Activated CD8-positive, alpha-beta memory T cell treated with anti-CD3 and anti-CD28 coated beads, Interleukin-2, amount 50 U/mL, for 24 hours (primary cell): ENCODE data around the gene SHROOM3.
"Not testable (repeated sequence)": the region's sequence is repeated elsewhere in the genome, so short reads cannot be mapped to it uniquely, and the experiment has no call there.

Experiments used
- DNase-seq: peaks from one replicate; pipeline ENCODE4 v3.0.0-alpha.2; 2020; ENCODE audit errors: extremely low read depth

The SHROOM3 gene

DNA sequence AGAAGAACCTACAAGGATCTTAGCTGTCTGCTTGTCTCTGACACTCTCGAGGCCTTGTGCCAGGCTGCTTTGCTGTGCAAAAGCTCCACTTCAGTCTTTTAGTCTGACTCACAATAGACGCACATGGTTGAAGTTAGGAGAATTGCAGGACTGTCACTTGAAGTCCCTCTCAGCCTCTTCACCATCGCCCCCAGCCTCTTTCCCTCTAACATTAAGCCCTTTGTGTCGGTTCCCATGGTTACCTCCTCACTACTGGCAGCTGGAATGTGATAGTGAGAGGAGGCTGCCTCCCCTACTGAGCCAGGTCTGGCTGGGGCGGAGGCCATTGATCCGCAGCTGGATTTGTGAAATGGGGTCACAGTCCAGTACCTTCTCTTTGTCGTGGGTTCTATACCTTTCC, 261.1 kb downstream of the SHROOM3 start:
- DNase-seq: no peak

DNA sequence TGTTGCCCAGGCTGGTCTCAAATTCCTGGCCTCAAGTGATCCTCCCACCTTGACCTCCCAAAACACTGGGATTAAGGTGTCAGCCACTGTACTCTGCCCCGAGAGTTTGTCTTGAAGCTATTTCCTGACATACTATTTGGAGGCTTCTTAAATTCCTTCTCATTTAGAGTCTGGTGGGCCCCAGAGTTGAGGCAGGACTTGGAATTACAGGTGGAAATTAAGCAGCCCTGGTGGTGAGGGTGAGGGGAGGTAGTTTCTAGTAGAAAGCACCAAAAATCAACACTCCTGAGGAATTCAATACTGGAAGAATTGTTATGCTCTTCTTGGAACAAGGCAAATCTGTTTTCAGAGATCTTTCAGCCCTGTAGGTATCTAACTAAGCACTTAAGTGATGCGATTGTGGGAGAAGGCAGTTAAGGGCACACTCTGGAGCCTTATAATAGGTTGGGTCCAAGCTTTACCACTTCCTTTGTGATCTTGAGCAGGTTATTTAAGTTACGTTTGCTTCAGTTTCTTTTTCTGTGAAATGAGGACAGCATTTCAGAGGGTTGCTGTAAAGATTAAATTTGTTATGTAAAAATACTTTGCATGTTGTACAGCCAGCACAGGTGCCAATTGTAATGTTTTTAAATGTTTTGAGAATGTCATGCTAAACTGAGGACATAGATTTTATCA, 262.2 kb downstream of the SHROOM3 start:
- no peak for DNase-seq

DNA sequence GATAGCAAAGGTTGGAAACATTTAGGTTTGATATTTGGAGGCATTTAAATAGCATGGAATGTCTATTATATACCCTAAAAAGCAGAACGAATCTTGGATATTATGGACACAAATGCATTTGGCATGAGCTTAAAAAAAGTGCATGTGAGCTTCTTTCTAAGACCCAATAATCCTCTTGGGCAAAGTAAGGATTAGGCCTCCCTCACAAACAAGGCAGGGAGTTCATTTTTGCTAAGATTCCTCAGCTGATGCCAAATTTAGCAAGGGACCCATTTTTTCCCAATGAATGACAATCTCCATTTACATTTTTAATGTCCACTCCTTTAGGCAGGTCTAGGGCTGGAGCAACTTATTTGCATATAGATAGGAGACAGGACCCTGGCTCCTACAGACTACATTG, 263.1 kb downstream of the SHROOM3 start:
- no peak for DNase-seq

DNA sequence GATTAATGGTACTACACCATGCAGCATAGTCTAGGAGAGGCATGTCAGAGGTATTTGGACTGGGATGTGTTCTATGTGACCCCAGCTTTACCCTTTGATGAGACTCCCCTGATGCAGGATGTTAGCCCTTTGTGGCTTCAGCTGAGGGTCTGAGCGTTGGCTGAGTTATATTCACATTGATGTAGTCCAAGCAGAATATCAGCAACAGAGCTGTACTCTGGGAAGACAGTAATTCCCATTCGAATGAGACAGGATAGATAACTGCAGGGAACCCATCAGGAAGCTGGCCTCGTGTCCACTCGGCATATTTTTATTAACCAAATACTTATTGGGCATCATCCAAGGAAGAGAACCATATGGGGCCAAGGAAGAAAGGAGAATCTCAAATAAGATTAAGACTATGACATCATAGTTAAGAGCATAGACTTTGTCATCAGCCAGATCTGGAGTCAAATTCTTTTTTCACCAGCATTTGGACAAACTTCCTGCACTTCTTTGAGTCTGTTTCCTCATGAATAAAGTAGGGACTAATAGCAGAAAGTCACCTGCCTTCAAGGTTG, 264.8 kb downstream of the SHROOM3 start:
- no peak for DNase-seq

DNA sequence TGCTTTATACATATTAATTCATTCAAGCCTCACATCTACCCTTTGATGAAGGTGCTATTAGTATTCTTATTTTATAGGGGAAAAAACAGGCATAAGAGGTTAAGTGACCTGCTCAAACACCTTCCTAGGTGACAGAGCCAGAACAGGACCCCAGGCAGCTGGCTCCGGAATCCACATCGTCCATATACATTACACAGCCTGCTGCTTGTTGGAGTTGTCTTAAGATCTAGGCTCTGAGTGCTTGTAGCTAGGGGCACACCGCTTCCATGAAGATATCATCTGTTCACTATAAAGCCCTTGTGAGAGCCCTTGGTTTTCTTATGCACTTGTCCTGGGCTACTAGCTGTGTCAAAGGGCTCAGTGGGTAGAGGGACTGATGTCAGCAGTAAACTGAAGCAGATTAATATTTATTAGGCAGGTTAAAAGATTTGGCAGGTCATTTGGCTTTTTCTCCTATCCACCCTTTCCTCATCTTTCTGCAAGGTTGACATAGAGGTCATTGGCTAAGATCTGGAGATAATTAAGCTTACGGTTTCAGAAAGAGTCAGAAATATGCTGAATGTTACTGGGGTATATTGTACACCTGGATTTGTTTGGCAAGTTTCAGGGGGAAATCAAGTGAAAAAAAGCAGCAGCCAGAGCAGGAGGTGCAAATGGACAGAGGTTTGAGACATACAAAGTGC, 267.6 kb downstream of the SHROOM3 start:
- DNase-seq: no peak

DNA sequence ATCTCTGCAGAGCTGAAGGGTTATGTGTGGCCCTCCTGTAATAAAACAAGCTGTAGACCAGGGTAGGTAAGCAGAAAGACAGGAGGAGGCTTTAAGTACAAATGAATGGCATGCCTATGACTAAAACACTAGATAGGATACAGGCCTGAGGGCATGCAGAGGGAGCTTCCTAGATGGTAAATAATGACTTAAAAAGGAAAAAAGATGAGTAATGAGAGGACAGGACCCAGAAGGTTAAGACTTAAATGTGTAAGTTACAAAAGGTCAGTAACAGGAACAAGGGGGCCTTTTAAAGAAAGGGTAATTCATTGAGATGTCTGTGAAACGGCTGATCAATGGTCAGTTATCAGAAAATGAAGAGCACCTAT, 268.1 kb downstream of the SHROOM3 start:
- DNase-seq: no peak

DNA sequence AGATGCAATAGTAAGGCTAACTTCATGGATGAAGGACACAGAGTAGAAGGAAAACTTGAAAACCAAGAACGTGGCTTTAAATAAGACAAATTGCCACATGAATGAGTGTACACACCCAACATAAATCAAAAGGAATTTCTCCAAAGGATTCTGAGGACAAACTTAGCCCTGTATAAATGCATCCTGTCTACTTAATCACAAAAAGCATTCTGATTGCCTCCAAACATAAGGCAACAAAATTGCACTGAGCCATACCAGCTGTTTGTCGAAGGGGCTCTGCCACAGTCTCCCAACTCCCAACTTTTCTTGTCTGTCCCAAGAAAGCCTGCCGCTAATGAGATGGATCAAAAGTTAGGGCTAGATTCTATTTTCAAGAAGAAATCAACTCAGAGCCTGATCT, 268.6 kb downstream of the SHROOM3 start:
- no peak for DNase-seq

DNA sequence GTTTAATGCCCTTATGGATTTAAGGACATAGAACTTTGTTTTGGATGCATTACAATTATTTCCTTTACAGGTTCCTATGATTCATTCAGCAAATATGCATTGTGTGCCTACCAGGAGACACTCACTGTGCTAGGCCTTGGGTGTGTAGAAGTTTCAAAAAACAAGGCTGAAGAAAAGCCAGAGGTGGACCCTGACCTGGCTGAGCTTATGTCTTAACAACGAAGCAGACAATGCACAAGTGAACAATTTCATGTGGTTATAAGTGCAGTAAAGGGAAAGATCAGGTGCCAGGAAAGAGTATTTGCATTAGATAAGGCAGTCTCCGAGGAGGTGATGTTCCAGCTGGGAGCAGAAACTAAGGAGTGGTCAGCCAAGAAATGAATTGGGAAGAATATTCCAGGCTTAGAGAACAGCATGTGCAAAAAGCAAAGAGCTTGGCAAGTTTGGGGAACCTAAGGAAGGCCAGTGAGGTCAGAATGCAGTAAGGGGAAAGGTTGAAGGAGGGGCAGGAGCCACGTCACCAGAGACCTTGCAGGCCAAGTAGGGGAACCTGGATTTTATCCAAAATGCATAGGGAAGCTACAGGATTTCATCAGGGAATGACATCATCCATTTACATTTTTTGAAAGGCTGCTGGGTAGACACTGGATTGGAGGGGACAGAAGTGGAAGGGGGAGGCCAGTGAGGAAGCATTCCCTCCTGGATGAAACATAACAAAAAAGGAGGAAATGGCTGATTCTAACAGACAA, 269.3 kb downstream of the SHROOM3 start:
- DNase-seq: no peak

DNA sequence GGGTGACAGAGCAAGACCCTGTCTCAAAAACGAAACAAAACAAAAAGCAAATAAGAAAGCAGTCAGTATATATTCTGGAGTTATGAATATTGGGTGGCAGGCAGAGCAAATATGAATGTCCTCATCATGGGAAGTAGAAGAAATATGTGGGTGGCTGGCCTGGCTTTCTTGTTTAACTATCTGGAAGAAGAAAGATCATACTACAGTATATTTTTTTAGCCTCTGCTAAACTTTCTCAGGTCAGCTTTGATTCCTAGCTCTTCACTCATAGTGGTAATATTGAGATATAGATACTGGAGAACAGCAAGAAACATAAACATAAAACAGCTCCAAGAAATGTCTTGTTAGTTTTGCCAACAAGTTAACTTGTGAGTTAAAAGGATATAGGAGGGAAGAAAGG, 270.4 kb downstream of the SHROOM3 start:
- no peak for DNase-seq

DNA sequence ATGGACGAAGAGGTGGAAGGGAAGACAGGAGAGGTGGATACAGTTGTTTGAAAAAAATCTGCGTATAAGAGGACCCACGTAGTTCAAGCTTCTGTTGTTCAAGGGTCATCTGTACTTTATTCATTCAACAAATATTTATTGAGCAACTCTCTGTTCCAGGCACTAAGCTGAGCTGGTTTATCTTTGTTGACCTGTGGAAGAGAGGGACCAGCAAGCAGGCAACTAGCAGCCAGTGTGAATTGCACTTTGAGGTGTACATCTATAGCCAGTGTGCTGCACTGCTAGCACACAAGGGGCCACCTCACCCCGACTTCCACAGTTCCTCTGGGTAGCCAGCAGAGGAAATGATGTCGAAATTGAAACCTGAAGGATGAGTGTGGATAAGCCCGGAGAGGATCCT, 271.6 kb downstream of the SHROOM3 start:
- DNase-seq: no peak

DNA sequence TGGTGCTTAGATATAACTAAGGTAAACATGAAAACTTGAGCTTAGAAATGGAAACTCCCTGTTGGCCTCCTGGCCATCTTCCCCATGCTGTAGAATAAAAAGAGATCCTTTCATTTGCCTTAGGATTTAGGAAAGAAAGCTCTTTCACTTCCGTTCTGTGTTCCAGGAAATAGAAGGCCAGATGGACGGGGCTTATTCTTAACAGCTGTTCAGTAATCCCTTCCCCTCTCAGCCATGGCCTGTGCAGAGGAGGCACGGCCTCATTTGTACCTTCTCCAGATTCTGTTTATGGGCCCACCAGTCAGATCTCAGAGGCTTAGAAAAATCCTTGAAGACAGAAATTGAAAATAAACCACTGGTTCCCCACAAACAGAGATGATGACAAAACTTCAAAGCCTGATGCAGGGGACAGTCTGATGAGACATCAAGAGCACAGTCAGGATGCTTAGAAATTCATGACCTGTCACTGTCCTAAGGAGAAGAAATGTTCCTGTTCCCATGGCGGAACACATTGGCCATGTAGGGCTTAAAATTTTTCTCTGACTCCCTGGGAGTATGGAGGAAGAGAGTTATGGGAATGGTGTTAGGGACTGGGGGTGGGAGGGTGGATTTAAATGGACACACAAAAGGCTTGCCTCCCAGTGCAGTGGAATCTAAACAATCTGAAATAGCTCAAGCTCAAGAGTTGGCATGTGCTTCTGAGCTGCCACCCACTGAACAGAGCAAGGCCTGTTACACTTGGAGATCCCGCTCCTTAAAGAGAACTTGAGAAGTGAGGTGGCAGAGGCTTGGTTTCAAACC, 274.1 kb downstream of the SHROOM3 start:
- DNase-seq: no peak

DNA sequence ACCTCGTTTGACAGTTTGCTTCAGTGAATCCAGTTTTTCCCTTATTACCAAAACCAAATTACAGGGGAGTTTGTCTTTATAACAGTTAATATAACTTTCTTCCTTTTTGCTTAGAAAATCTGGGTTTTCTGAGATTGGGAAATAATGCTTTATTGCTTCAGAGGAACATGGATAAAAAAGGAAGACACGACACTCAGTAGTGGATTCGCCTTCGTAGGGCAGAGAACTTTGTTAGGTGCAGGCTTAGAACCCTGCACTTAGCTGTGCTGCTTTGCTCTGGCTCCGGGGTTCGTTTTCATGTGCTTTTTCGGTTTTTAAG, 274.7 kb downstream of the SHROOM3 start:
- no peak for DNase-seq

DNA sequence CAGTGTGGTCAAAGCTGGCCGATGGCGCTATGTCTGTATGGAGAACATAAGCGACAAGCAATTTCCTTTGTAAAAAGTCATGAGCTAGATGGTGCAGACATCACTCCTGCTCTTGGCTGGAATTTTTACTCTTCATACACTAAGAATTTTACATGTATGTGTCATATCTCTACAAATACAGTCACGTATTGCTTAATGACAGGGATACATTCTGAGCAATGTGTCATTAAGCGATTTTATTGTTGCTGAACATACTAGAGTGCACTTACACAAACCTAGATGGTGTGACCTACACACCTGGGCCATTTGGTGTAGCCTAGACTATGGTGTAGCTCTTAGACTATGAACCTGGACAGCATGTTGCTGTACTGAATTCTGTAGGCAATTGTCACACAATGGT, 277.5 kb downstream of the SHROOM3 start:
- DNase-seq: no peak

DNA sequence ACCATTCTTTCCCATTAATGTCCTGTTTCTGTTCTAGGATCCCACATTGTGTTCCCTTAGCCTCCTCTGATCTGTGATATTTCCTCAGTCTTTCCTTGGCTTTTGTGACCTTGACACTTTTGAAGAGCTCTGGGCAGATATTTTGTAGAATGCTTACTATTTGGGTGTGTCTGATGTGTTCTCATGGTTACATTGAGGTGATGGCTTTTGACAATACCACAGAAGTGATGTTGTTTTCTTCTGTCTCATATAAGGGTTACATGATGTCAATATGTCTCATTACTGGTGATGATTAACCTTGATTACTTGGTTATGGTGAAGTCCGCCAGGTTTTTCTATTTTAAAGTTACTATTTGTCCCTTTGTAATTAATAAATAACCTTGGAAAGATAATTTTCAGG, 279.2 kb downstream of the SHROOM3 start:
- no peak for DNase-seq

DNA sequence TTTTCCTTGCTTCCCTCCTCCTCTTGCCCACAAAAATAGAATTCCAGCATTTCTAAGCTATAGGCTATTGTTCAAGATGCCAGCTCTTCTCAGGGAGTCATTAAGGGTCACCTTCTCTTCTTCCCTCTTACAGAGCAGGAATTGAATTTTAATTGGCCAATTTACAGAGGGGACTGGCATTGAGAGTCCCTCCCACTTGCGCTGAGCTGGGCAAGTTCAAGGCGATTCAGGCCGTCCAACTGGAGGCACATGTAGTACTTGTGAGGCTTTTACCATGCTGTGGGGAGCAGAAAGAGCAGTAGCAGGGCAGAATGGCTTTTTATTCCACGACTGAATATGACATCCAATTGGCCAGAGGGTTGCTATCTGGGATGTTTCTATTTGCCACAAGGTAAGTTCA, 281.0 kb downstream of the SHROOM3 start:
- no peak for DNase-seq

DNA sequence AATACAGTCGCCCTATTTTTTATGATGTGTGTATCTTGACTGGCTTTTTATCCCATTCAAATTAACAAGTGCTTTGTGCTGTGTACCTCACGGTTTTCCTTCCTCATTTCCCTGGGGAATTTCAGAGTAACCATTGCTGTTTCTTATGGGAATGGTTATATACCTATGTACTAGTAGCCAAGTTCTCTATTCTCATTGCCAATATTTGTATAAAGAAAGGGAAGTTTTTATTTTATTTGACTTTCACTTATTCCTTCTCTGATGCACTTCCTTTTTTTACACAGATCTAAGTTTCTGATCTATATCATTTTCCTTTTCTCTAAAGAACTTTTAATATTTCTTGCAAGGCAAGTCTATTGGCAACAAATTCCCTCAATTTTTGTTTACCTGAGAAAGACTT, 281.6 kb downstream of the SHROOM3 start:
- no peak for DNase-seq

DNA sequence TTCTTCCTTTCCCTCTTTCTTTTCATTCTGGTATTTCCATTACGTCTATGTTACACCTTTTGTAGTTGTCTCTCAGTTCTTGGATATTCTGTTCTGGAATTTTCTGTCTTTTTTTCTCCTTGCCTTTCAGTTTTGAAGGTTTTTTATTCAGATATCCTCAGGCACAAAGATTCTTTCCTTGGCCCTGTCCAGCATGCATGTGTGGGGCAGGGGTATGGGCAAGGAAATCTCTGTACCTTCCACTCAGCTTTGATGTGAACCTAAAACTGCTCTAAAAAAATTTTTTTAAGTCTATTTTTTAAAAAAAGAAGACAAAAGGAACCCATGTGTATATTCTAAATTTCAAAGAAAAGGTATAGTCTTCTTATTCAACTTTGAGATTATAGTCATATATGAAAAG, 282.4 kb downstream of the SHROOM3 start:
- no peak for DNase-seq

DNA sequence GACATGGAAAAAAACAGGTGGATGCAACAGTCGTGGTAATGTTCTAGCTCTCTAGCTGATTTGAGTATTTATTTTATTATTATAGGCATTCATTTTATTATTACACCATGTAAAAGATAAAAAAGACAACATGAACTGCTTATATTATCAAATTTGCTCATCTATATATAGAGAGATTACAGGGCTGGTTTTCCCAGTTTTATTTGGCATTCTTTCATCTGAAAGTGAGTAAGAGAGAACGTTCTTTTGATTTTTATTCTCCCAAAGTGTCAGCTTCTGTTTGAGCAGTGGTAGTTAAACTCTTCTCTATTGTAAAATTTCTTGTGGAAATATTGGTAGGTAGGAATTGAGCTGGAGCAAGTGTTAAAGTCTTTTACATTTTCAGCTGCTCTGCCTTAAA, 283.0 kb downstream of the SHROOM3 start:
- DNase-seq: no peak

DNA sequence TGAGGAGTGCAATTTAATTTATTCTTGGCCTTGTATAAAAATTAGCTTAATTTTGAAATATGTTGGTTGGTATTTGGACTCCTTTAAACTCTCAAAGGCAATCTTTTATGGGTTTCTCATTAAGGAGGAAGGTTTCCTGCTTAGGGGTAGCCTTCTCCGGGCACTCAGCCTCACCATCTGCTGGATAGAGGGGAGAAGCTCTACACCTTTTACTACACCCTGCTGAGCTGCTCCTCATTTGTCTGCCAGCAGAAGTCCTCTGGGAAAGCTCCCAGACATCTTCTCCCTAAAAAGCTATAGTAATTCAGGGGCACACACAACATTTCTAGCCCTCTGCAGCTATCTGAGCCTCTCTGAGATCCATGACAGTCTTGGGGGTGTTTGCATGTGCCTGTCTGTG, 283.8 kb downstream of the SHROOM3 start:
- DNase-seq: no peak

DNA sequence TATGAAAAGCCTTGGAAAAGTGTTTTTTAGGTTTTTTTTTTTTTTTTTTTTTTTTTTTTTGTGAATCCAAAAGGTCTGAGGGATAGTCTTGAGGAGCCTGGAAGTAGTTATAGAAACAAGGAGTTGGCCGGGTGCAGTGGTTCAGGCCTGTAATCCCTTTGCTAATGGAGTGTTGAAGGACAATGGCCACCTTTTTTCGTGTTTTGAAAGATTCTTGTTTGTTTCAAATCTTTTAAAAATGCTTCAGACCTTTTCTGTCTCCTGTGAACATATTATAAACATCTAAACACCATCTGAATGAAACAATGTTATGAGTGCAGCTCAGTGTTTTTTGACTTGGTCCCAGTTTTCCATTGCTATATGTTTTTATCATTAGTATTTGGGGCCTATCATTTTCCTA, 285.1 kb downstream of the SHROOM3 start:
- no peak for DNase-seq

DNA sequence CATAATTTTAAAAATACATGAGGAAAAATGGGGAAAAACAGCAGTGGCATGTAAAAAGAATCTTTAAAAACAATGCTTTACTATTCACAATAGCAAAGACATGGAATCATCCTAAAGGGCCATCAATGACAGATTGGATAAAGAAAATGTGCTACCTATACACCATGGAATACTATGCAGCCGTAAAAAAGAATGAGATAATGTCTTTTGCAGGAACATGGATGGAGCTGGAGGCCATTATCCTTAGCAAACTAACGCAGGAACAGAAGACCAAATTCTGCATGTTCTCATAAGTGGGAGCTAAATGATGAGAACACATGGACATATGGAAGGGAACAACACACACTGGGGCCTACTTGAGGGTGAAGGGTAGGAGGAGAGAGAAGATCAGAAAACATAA, 287.1 kb downstream of the SHROOM3 start:
- DNase-seq: not testable (repeated sequence)

DNA sequence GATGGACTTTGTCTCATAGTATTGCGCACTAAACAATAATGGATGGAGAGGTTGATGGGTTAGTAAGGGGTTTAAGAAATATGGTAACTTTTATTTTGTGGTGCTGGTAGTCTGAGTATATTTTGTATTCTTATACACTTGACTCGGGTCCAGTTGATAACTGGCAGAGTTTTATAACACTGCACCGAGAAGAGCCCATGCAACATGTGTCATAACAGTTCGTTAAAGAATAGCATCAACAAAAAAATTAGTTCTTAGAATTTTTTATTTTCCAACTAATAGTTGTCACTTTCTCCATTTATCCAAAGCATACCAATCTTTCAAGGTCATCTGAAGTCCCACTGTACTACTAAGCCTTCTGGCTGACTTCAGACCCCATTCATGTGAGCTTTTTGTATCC, 287.8 kb downstream of the SHROOM3 start:
- no peak for DNase-seq
